ENCODE results near the gene IGSF11. TPM values are rescaled to one million over a fixed set of nuclear protein-coding genes. Genes with fewer than 3 reads are reported as not detected.

Gene IGSF11
- polyA plus RNA-seq, 1 donor (not counting 4 experiments of a cell fraction or from before 2014, with no cell fraction given), result 0.68 TPM

DNA sequence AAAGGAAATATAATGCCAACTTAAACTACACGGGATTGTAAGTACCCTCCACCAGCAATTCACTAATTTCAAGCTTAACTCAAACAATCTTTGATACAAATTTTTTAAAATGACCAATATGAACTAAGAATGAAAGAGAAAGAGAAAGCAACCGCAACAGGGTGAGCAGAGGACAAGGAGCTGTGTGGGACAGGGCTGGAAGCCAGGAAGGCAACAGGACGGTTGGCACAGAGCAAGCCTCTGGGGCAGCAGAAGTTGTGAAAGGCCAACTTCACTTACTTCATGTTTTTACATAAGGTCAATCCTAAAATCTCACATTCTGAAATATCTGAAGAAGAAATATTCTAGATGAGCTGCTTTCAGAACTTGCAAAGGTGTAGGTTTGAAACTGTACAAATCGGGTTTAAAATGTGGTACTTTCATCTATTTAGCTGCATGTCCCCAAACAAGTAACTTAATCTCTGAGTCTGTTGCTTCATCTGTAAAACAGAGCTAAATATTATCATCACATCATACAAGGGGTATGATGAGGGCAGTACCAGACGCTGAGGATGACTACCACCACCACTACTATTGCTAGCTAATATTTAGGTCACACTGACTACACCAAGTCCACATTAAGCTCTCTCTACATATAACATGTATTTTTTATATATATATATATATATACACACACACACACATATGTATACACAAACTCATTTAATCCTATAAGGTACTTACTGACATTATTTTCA, 101.7 kb downstream of the IGSF11 start:
- no peak for DNase-seq (ENCODE audit: low read depth, low spot score)
- Histone ChIP-seq H3K27ac (ENCODE audit: control insufficient read depth, insufficient read depth, low read length) (no peak overlapping the region), H2AFZ (ENCODE audit: control insufficient read depth, low read length) (no peak overlapping the region), H4K20me1 (ENCODE audit: control insufficient read depth, extremely low read depth, insufficient read depth, low read length) (no peaks in the 10 kb centered on the region), H3K9me3 (ENCODE audit: control insufficient read depth, low read depth, low read length) (no peaks in the 10 kb centered on the region), H3K79me2 (ENCODE audit: control insufficient read depth, insufficient read depth, low read length) (no peaks in the 10 kb centered on the region), H3K4me1 (ENCODE audit: control insufficient read depth, extremely low read depth, insufficient read depth, low read length) (no peaks in the 10 kb centered on the region), H3K27me3 (ENCODE audit: control insufficient read depth, extremely low read depth, insufficient read depth, low read length) (no peaks in the 10 kb centered on the region), H3K9me1 (ENCODE audit: control insufficient read depth, extremely low read depth, insufficient read depth, low read length) (no peaks in the 10 kb centered on the region), H3K4me3 (ENCODE audit: control insufficient read depth in 2 of 3, extremely low read depth in 1 of 3, insufficient read depth in 2 of 3, low read depth in 1 of 3, low read length in 3 of 3) (no peak overlapping the region), H3K9ac (ENCODE audit: control insufficient read depth, extremely low read depth, insufficient read depth, low read length) (no peak overlapping the region), H3K4me2 (ENCODE audit: control insufficient read depth, extremely low read depth, insufficient read depth, low read depth, low read length) (no peak overlapping the region), H3K36me3 (ENCODE audit: control insufficient read depth in 2 of 2, extremely low read depth in 1 of 2, insufficient read depth in 2 of 2, low read length in 2 of 2) (no peaks in the 10 kb centered on the region)
- dilution Hi-C loops (cut with MboI; ENCODE audit: extremely low pct_ligation_motif_present, low sequenced_read_pairs), result no loop called here
- TF ChIP-seq, protein P1, sequence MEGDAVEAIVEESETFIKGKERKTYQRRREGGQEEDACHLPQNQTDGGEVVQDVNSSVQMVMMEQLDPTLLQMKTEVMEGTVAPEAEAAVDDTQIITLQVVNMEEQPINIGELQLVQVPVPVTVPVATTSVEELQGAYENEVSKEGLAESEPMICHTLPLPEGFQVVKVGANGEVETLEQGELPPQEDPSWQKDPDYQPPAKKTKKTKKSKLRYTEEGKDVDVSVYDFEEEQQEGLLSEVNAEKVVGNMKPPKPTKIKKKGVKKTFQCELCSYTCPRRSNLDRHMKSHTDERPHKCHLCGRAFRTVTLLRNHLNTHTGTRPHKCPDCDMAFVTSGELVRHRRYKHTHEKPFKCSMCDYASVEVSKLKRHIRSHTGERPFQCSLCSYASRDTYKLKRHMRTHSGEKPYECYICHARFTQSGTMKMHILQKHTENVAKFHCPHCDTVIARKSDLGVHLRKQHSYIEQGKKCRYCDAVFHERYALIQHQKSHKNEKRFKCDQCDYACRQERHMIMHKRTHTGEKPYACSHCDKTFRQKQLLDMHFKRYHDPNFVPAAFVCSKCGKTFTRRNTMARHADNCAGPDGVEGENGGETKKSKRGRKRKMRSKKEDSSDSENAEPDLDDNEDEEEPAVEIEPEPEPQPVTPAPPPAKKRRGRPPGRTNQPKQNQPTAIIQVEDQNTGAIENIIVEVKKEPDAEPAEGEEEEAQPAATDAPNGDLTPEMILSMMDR (optimal IDR thresholded peaks at IDR 0.05 in 1 of 3, IDR thresholded peaks at IDR 0.05 in 1 of 3, conservative IDR thresholded peaks at IDR 0.05 in 1 of 3; ENCODE audit: extremely low read depth in 1 of 3, insufficient read depth in 2 of 3, low read length in 3 of 3), result no peak
- no peak for TF ChIP-seq EZH2 (IDR thresholded peaks at IDR 0.05; ENCODE audit: low read length)
- FAIRE-seq, result no peak

DNA sequence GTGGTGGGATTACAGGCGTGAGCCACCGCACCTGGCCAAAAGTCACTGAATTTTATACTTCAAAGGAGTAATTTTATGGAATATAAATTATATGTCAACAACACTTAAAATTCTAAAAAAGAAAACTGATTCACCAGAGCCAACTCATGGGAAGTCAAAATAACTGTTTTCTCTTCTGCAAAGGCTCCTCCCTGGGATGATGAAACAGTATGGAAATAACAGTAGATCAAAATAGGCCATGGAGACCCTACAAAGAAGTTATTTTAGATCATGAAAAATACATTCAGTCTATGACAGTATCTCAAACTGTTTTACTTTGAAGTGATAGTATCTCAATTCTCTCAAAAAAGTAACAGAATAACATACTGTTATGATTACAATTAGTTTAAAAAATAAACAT, 102.7 kb downstream of the IGSF11 start:
- TF ChIP-seq, protein P1 (optimal IDR thresholded peaks at IDR 0.05 in 1 of 3, IDR thresholded peaks at IDR 0.05 in 1 of 3, conservative IDR thresholded peaks at IDR 0.05 in 1 of 3; ENCODE audit: extremely low read depth in 1 of 3, insufficient read depth in 2 of 3, low read length in 3 of 3), result no peak
- no peak for TF ChIP-seq EZH2 (IDR thresholded peaks at IDR 0.05; ENCODE audit: low read length)
- dilution Hi-C loops (cut with MboI; ENCODE audit: extremely low pct_ligation_motif_present, low sequenced_read_pairs), result no loop called here

More for the DNA sequence above, 102.7 kb downstream of the IGSF11 start:
- H3K9me1 ChIP-seq (ENCODE audit: control insufficient read depth, extremely low read depth, insufficient read depth, low read length), result no peaks in the 10 kb centered on the region
- no peaks in the 10 kb centered on the region for H4K20me1 ChIP-seq (ENCODE audit: control insufficient read depth, extremely low read depth, insufficient read depth, low read length)
- no peaks in the 10 kb centered on the region for H3K27me3 ChIP-seq (ENCODE audit: control insufficient read depth, extremely low read depth, insufficient read depth, low read length)
- H3K9me3 ChIP-seq (ENCODE audit: control insufficient read depth, low read depth, low read length), result no peaks in the 10 kb centered on the region
- DNase-seq (ENCODE audit: low read depth, low spot score) (no peak), FAIRE-seq (no peak)
- no peak overlapping the region for H2AFZ ChIP-seq (ENCODE audit: control insufficient read depth, low read length)
- no peak overlapping the region for H3K4me3 ChIP-seq (ENCODE audit: control insufficient read depth in 2 of 3, extremely low read depth in 1 of 3, insufficient read depth in 2 of 3, low read depth in 1 of 3, low read length in 3 of 3)
- H3K4me2 ChIP-seq (ENCODE audit: control insufficient read depth, extremely low read depth, insufficient read depth, low read depth, low read length), result no peak overlapping the region
- H3K79me2 ChIP-seq (ENCODE audit: control insufficient read depth, insufficient read depth, low read length), result no peaks in the 10 kb centered on the region
- no peaks in the 10 kb centered on the region for H3K4me1 ChIP-seq (ENCODE audit: control insufficient read depth, extremely low read depth, insufficient read depth, low read length)
- H3K36me3 ChIP-seq (ENCODE audit: control insufficient read depth in 2 of 2, extremely low read depth in 1 of 2, insufficient read depth in 2 of 2, low read length in 2 of 2), result no peaks in the 10 kb centered on the region
- no peak overlapping the region for H3K27ac ChIP-seq (ENCODE audit: control insufficient read depth, insufficient read depth, low read length)
- H3K9ac ChIP-seq (ENCODE audit: control insufficient read depth, extremely low read depth, insufficient read depth, low read length), result no peak overlapping the region
